ENCODE results near the gene ZNF827.
A peak's percentile ranks its signal among the peaks of the same experiment; 100 is the strongest.

The ZNF827 gene

DNA sequence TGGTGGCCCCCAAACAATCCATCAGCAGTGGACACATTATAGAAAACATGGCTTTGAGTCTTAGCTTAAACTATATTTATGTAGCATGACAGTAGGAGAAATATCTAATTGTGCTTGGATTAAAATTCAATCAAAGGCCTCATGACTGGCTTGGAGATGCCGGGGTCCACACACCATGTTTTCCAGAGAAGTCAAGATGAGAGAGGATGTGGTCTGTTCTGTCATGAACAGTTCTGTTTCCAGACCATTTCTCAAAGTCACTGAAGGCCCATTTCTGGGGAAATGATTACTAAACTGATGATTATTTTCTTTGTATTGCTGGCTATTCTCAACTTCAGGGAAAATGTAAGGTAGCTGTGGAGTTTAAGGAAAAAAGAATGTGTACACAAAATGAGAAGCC lies 182.4 kb downstream of the ZNF827 start:
- no peak for DNase-seq (ENCODE audit: low spot score)

- DNase-seq (ENCODE audit: low spot score), result no peak
Measured at GRCh38 chr4:145755802-145756201, 182.8 kb downstream of the ZNF827 start.

- no peak for DNase-seq (ENCODE audit: low spot score)
Measured at GRCh38 chr4:145743641-145744040, 195.0 kb downstream of the ZNF827 start.

- DNase-seq (ENCODE audit: low spot score), result no peak
Measured at GRCh38 chr4:145740806-145741205, 197.8 kb downstream of the ZNF827 start.

DNA sequence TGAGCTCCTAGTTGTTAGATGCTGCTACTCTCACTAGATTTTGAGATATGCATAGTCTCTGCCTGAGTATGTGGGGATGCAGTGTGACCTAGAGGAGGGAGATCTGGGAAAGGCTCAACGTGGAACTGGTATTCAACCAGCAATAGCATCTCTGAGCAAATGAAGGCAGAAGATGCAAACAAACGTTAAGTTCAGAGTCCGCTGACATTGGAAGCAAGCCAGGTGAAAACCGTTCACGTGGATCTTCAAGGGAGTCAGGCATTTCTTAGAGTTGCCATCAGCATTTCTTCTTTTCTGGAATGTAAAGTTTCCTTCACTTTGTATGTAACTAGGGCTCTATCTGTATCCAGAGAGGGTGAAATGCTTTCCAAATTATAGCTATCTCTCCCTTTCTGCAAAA lies 198.8 kb downstream of the ZNF827 start:
- DNase-seq (ENCODE audit: low spot score), result no peak

GRCh38 chr4:145736241-145736831 lies 202.3 kb downstream of the ZNF827 start:
- no peak for DNase-seq (ENCODE audit: low spot score)

- DNase-seq (ENCODE audit: low spot score), result no peak
Measured at GRCh38 chr4:145735827-145736226, 202.8 kb downstream of the ZNF827 start.

DNA sequence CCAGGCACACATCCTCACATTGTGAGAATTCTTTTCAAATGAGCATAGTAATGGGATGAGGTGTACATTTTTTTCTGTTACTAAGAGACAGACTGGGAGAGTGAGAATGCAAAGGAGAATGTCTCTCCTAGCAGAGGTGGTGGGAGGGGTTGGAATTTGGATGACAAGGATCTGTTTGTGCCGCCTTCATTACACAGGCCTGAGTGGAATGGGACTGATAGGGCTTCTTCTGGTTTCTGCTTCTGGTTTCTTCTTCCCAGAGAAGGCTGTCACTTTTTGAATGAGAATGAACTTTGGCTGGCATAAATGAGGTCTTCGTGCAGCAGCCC lies 203.3 kb downstream of the ZNF827 start:
- DNase-seq (ENCODE audit: low spot score), result no peak

- no peak for DNase-seq (ENCODE audit: low spot score)
Measured at GRCh38 chr4:145734576-145735346, 203.9 kb downstream of the ZNF827 start.

DNA sequence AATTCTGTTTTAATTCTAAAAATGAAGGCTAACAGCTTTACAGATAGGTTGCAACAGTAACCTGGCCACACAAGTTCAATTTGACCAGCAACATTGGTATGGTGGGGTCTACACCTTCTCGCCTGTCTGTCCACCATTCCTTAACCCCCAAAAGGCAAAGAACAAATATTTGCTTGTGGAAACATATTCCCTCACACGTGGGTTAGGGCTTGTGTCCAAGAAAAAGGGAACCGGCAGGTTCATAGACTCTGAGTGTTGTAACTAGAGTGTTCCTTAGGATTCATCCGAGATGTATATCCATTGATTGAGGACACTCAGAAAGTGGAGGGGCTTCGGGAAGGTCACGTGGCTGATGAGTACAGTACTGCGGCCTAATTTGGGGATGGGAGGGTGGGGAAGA lies 204.6 kb downstream of the ZNF827 start:
- DNase-seq (ENCODE audit: low spot score), result no peak

GRCh38 chr4:145732895-145733880 lies 205.4 kb downstream of the ZNF827 start:
- peak; percentile 92 for DNase-seq (ENCODE audit: low spot score)

DNA sequence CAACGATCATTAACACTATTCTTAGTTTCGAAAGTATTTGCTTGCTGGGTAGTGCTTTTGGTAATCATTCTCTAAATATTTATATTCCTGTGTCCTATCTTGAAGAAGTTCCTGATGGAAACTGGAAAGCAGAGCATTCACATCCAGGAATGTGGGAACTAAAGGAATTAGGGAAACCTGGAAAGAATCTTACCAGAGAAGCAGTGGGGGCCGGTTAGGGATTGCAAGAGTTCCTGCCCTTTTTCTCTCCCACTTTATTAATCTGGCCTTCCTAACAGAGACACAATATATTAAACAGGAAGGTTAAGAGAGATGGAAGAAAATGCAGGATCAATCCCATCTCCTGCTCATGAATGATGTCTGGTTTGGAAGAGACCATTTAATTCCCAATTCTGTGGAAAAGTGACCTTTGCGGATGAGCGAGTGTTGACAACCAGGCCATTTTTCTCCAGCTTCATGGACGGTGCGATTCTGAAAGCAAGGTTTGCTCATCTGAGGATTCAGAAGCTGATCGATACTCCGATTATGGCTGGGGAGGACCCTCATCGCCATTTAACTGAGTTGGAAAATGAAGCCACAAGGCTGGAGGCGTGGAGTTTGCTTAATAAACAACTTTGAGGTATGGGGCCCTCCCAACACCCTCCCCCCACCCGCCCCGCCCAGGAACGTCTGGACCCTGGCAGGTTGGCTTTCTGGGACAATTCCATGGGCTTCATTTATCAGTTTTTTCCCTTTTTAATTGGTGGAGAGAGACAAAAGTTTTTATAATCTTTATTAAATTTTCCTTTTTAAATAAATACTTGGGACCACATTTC lies 206.4 kb downstream of the ZNF827 start:
- DNase-seq (ENCODE audit: low spot score), result no peak

DNA sequence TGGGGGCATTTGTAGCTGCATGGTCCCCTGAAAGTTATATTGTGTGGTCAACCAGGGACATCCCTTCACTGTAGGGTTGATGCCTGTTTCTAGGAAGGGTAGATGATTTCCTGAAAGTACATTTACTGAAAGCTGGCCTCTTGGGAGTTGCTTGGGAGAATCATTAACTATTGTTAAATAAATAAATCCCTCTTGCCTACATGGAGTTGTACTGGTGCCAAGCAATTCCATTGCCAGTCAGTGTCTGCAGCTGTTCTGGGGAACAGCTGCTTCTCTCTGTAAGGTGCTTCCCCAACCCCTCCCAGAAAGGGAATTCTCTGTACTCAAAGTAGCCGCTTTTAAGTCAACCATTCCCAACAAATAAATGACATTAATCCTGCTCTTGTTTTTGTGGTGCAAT lies 207.6 kb downstream of the ZNF827 start:
- no peak for DNase-seq (ENCODE audit: low spot score)

GRCh38 chr4:145730026-145730425 lies 208.6 kb downstream of the ZNF827 start:
- DNase-seq (ENCODE audit: low spot score), result no peak

DNA sequence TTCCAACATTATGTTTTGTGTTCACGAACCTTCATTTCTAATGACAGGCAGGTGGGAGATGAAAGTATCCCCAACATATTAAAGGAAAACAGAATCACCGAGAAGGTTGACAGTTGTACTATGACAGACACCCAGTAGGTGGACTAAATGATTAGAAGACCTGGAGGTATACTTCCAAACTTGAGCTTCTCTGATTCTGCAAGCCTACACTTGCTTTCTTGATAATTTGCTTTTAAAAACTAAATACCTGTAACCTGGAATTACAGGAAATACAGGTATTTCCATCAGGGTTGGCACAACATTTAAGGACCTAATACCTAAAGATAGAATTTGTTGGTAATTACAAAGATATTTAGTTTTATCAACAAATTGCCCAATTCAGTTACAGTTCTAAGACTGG lies 215.3 kb downstream of the ZNF827 start:
- no peak for DNase-seq (ENCODE audit: low spot score)

GRCh38 chr4:145722561-145722960 lies 216.1 kb downstream of the ZNF827 start:
- DNase-seq (ENCODE audit: low spot score), result no peak

DNA sequence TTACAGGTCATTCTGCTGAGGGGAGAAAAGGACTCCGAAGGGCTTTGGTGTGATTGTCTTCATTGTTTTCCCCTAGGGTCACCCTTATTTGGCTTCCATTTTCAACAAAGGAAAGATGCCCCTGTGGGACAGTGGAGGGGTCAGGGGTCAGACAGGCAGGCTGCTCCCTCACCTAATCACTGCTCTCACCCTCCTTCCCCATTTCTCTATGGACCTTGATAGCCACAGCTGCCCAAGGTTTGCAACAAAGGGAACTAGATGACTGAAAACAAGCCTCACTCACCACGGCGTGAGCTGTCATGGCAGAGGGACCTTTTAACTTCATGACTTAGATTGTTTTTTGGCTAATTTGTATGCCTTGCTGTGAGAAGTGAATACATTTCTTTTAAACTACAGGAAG lies 218.0 kb downstream of the ZNF827 start:
- DNase-seq (ENCODE audit: low spot score), result no peak

GRCh38 chr4:145719752-145720624 lies 218.6 kb downstream of the ZNF827 start:
- no peak for DNase-seq (ENCODE audit: low spot score)

DNA sequence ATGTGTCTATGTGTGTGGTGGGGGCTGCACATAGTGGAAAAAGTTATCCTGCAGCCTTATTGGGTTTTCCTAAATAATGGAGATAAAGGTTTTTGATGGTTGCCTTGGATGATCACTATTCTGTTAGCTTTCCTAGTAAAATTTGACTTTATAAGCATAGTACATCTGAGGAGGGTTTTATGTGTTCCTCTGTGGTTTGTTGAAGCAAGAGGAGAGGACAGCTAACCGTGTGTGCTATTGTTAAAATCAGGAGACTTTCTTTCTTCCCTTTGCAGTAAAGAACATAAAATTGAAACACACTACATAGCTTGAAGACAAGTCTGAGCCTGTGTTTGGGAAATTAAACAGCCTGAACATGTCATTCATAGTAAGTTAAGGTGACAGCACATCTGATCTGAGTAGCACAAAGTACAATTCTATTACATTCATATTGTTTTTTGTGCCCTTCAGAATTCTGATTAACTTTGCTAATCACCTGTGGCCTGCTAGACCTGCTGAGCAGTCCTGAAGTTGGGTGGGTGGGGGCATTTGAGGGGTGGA lies 221.9 kb downstream of the ZNF827 start:
- DNase-seq (ENCODE audit: low spot score), result no peak

DNA sequence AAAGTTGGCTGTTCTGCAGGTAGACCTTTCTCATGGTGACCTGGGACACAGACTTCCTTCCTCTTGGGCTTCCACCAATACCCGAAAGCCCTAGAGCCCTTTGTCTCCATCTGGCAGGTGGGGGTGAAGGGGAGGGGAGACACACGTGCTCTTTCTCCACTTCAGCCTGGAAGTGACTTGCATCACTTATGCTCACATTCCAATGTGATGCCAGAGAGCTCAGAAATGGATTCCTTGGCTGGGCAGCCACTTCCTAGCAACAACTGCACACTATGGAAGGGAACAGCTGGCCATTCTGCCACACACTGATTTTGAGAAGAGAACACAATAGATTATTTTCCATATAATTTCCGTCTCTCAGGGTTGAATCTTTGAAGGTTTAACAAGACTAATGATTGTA lies 222.4 kb downstream of the ZNF827 start:
- no peak for DNase-seq (ENCODE audit: low spot score)

- no peak for DNase-seq (ENCODE audit: low spot score)
Measured at GRCh38 chr4:145709843-145710242, 228.8 kb downstream of the ZNF827 start.

All from germinal center (tissue), 1 donor.